ENCODE measurements around the gene FKRP.

DNA sequence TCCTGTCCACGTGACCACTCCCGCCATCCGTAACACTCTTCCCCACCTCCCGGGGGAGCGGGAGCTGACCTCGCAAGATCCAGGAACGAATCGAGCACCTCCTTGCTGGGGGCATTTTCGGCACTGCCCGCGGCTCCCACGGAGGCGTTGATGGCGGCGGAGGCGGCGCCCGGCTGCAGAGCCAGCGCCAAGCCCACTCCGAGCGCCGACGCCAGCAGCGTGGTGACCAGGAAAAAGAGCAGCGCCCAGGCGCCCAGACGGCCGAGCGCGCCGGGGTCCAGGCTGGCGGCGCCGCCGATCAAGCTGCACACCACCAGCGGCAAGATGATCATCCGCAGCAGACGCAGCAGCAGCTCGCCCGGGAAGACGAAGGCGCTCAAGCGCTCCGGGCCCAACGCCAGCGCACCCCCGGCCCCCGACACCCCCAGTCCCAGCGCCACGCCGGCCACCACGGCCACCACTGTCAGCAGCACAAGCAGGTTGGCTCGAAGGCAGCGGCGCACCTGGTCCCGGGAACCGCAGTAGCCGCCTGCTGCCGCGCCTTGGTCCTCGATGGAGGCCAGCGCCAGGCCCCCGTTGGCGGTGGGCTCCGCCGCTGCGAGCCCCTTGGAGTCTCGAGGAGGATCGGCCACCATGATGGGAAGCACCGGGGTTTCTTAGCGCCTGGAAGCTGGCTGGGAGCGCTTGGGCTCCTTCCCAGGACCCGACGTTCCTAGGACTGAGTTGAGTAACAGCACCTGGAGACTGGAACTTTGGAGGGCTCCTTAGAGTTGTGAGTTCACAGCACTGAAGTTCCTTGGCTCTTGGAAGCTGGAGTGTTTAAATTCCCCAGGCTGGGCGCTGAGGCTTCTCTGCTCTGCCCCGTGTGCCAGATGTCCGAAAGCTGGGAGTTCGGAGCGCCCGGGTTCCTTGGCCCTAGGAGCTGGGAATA lies 41.7 kb downstream of the FKRP start:
- TF ChIP-seq CTCF (IDR thresholded peaks at IDR 0.05) (no peak), POLR2A (IDR thresholded peaks at IDR 0.05) (peak in 1 of 2 donors; percentile 0)

Measured in heart left ventricle (tissue), 13 donors.